NCI-H1694 treated with DMSO at 0.1 percent for 48 hours (cell line): Measurements from ENCODE around the gene DUSP1.
"Not testable (repeated sequence)": the region's sequence is repeated elsewhere in the genome, so short reads cannot be mapped to it uniquely, and the experiment has no call there.

Source experiments
- DNase-seq: peaks from one replicate; lab custom pipeline; 2025; lab: John Stamatoyannopoulos, UW

Gene DUSP1

DNA sequence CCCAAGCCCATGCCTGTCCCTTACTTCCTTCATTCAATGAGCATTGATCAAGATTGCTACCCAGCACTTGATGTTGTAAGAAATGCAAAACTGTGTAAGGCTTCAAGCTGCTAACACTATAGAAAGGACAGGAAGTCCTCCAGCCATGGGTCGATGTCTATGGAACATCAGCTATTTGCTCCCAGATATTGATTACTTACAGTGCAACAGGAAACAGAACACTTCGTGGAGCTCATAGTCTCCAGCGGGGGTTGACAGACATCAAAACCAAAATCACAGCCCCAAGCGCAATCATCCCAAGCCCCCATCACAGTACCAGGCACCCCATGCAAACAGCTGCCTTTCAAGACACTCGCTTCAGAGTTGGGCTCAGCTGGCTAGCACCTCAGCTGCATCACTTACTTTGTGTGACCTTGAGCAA is 26.8 kb upstream of the DUSP1 start:
- DNase-seq: no peak

DNA sequence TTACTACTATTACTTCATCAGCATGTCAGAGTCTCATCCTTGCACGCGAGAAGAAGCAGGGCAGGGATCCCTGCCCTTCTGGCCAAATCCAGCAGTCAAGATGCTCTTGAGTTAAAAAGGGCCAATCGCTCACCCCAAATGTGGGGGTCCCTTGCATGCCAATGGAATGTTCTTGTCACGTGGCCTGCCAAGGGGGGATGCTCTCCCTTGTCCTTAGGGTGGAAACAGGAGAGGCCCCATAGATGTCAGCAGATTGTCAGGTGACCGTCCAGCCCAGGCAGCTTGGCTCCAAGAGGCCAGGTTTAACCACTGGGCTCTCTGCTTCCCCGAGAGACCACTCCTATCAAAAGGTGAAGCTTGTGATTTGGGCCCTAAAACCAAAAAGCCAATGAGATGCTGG is 25.3 kb upstream of the DUSP1 start:
- DNase-seq: no peak

DNA sequence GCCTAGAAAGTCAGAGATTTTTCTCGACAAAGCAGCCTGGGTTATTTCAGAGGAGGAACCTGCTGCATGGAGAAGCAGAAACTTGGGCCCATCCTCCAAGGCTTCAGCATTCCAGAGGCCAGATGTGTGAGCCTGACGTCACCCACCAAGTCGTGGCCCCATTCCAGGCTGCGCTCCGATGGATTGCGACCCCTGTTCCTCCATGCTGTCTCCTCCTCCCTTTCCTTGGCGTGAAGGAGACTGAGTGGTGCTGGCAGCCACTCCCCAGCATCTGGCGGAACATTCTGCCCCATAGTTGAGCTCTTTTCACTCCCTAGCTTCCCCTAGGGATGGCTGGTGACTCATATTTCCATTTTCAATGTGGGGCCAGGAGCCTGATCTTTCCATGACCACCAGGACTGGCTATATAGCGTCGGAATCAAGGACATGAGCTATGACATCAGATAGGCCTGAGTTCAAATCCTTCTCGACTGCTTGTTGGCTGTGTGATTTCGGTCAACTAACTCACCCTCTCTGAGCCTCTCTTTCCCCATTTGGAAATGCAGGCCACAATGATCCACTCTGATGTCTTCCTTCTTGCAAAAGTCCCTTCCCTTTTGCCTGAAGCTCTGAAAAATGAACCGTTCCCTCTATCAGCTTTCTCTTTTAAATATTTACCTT is 24.5 kb upstream of the DUSP1 start:
- peak; percentile 70 for DNase-seq

DNA sequence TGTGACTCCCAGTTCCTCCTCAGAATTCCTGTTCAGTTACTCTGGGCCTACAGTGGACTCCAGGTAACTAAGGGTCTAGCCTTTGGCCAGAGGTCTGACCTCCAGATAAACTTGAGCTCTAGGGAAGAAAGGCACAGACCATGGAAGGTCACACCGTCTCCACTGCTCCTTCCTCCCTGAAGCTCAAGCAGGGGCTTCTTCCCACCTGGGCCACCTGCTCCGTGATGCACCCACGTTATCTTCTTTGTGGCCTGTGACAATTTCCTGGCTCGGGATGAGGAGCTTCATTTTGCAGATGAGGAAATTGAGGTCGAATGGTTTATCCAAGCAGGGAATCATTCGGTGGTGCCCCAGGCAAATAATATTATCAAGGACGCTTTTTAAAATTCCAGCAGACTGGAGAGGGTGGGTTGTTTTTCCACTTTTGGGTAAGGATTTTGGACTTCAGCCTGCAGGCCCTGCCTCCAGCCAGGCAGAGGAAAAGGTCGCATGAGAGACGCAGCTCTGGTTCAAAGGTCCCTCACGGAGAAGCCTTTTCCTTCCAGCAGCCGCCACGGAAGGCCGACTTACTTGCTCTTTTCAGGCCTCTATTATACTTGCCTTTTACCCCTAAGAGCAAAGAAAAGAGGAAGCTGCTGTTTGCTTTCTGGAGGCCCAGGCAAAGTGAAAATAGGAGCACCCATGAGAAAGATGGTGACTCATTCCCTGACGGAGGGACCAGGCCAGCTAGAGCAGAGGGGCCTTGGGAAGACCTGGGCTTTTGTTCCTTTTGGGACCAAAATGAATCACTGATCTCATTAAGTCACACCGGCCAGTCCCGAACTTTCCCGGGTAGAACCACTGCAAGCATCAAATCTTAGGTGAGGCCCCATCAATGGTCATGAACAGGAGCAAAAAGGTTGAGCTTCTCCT is 22.8 kb upstream of the DUSP1 start:
- DNase-seq: no peak

DNA sequence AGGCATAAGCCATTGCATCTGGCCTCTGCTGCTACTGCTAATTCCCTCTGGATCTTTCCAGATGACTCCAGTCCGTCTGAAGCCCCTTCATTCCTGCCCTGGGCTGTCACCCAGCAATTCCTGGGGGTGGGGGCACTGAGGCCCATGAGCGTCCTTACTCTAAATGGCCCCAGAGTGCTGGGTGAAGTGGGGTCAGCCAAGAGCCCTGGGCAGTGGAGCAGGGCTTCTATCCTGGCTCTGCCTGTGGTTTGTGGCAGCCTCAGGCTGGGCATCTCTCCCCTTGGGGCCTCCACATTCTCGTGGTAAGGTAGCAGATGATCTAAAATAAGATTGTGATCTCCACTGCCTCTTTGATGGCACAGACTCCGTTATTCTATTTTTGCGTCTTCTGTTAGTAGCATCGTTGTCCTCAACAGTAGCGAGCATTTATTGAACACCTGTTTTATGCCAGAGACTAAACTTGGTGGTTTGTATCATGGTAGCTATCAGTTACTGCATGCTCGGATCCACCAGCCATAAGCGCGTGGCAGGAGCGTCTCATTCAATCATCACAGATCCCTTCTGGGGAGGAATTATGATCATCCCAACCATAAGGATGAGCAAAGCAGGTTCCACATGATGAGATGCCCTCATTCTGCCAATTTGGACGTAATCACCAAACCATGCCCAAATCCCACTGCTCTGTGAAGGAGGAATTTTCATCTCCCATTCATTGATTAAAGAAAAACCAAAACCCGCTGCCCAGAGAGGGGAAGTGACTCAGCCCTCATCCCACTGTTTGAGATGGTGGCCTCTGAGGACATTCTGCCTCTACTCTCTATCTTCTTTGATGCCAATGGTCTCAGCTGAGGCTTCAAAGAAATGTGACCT is 21.9 kb upstream of the DUSP1 start:
- no peak for DNase-seq

DNA sequence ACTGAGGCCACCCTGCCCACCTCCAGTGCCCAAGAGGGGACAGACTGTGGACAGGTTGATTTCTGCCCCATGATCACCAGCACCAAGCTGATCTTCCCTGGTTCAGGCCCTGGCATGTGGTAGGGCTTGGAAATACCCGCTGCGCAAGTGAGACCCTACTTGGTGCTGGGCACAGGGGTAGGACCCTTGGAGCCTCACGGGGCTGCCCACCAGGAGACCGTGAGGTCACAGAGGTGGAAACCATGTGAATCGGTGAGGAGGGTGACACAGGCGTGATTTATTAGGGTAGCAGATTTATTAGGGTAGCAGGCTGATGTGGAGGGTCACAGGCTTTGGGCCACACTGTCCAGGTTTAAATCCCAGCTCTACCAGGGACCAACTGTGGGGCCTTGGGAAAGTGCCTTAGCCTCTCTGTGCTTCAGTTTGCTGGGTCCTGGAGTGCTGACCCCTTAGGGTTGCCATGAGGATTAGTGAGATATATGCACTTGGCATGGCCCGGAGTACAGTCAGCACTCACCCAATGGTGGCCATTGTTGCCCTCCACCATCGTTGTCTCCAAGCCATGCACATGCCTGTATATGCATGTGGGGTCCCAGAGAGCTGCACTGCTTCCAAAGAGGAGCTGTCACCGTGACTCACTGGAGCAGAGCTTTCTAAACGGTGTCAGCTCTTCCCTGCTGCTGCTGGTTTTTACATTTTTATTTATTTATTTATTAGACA is 20.9 kb upstream of the DUSP1 start:
- no peak for DNase-seq

DNA sequence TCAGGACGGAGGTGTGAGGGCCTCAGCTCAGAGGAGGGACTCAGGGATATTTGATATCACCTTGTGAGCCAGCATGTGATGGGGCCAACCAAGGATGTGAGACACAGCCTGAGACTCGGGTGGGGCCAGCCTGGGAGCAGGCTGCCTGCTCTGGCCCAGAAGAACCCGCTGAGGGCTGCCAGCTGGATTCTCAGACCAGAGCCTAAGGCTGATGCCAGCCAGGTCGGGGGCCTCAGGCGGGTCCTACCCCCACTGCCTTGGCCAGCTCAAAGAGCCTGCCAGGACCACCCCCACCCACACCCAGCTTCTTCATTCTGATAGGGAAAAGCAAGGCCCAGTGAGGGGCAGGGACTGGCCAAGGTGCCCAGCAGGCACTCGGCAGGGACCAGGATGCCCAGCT is 20.3 kb upstream of the DUSP1 start:
- DNase-seq: no peak

DNA sequence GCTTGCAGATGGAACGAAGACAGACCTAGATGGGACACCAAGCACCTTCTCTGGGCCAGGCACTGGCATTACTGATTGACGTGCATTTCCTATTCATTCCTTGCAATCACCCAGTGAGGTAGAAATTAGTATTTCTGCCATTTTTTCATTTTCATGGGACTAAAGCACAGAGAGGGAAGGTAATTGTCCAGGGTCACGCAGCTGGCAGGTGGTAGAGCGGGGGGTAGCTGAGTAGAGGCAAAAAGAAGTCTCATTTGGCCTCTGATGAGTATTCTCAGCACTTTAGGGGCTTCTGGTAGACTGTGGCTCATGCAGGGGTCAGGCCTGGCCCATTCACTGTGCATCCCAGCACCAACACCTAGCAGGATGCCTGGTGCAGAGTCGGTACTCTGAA is 19.5 kb upstream of the DUSP1 start:
- no peak for DNase-seq

DNA sequence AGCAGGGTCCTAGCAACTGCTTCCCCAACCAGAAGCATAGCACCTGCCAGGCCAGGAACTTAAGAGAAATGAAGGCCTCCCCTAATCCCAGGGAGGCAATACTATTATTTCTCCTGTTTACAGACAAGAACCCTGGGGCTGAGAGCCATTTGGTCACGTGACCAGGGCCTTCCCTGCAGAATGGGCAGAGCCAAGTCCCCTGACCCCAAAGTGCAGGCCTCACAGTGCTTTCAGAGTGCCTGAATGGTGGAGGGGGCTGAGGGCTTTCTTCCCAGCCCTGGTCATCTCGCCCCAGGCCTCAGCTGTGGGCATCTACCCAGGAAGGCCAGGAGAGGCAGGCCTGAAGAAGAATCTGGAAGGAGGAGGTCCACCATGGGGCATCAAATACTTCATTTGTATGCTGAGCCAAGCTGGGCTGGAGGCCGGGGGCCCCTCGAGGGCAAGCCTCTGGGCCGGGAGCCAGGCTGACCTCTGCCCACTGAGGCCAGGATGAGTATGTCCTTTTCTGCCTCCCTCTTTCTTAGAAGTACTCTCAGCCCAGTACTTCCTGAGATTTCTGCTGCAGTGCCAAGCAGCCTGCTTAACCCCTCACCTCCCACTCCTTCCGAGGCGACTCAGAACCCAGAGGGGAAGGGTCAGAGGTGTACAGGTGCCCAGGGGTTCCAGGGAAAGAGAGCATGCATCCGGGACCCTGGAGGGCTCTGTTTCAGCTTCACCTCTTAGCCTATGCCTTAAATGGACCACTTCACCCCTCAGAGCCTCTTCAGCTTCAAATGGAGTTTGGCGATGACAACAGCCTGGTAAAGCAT is 18.9 kb upstream of the DUSP1 start:
- DNase-seq: no peak

DNA sequence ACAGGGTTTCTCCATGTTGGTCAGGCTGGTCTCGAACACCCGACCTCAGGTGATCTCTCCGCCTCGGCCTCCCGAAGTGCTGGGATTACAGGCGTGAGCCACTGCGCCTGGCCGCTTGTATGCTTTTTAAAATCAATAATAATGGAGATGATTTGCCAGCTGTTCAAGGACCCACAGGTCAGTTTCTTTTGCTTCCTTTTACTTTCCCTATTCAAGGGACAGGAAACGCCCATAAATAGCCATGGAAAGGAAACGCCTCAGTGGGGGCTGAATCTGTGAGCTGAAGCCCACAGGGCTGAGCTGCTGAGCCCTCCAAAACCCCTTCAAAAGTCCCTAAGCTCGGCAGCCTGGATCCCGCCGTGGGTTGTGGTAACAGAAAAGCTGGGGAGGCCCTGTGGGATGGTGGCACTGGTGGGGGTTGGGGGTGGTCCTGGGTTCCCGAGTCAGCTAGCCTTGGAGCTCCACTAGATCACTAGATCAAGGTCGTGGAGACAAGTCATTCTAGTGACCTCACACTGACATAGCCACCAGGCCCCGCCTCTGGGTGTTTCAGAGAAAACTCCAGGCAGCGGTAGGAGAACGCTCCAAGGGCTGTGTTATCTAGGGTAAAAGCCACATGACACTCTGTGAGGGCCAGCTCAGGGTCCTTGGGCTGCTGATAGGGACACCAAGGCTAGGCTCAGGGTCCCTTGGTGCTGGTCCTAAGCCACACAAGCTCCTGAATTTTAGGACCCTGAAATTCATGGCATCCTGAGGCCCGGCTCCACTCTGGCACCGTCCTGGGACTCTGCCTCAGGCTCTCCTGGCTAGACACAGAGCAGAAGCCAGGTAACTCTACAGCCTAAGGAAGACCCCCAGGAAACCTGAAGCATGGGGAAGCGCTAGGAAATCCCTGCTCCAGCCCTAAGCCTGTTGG is 18.0 kb upstream of the DUSP1 start:
- no peak for DNase-seq

DNA sequence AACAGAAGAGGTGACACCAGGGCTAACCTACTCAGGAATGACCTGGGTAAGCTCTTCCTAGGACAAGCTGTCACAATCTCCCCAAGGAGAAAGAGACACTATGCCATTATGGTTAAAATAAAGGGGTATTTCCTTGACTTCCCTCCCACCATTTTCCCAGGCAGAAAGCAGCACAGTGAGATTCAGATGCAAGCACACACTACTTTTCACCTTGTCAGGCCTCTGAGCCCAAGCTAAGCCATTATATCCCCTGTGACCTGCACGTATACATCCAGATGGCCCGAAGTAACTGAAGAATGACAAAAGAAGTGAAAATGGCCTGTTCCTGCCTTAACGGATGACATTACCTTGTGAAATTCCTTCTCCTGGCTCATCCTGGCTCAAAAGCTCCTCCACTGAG is 16.5 kb upstream of the DUSP1 start:
- DNase-seq: not testable (repeated sequence)

DNA sequence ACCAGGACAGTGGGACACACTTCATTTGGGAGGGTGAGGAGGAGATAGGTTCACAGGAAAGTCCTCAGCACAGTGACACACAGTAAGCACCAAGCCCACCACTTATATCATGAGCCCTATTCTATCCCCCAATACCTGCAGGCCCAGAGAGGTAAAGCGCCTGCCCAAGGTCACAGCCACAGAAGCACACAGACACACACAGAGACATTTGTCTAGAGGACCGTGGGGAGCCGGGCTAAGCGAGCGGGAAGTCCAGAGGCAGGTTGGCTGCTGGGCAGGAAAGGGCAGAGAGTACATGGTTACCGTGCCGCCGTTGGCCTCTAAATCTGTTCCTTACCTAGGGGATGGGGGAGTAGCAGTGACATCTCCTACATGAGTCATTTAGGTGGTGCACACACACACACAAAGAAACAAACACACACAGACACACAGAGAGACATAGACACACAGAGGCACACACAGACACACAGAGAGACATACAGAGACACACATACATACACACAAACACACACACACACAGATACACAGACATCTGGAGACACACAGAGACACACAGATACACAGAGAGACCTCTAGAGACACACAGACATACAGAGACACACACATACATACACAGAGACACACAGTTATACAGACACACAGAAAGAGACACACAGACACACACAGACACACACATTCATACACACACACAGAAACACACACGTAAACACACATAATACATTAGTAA is 15.9 kb upstream of the DUSP1 start:
- DNase-seq: no peak

DNA sequence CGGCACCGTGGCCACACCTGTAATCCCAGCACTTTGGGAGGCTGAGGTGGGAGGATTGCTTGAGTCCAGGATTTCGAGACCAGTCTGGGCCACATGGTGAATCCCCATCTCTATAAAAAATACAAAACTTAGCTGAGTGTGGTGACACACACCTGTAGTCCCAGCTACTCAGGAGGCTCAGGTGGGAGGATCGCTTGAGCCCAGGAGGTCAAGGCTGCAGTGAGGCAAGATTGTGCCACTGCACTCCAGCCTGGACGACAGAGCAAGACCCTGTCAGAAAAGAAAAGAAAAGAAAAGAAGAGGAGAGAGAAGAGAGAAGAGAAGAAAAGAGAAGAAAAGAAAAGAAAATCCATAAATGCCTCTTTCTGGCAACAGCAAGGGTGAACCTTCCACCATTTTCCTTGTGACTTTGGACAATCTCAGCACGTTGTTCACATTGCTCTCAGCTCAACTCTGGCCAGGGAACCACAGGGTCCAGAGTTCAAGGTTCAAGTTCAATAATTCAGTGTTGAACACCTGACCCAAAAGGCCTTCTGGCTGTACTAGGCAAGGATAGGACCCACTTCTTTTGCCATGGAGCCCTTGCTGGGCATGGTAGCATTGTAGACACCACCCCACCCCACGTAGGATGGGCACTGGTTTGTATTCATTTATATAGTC is 14.6 kb upstream of the DUSP1 start:
- DNase-seq: no peak

DNA sequence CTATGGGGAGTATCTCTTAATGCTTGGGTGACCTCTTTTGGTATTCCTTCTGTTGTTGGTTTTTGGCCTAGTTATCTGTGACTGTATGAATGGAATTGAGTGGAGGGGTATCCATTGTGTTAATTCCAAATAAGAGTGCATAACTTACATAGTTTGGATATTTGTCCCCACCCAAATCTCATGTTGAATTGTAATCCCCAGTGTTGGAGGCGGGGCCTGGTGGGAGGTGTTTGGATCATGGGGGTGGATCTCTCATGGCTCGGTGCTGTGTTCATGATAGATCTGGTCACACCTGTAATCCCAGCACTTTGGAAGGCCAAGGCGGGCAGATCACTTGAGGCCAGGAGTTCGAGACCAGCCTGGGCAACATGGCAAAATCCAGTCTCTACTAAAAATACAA is 13.2 kb upstream of the DUSP1 start:
- DNase-seq: not testable (repeated sequence)

DNA sequence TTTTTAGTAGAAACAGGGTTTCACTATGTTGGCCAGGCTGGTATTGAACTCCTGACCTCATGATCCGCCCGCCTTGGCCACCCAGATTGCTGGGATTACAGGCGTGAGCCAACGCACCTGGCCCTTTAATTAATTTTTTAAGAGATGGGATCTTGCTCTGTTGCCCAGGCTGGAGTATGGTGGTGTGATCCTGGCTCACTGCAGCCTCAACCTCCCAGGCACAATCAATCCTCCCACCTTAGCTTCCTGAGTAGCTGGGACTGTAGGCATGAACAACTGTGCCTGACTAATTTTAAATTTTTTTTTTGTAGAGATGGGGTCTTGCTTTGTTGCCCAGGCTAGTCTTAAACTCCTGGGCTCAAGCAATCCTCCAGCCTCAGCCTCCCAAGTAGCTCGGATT is 12.3 kb upstream of the DUSP1 start:
- DNase-seq: not testable (repeated sequence)

DNA sequence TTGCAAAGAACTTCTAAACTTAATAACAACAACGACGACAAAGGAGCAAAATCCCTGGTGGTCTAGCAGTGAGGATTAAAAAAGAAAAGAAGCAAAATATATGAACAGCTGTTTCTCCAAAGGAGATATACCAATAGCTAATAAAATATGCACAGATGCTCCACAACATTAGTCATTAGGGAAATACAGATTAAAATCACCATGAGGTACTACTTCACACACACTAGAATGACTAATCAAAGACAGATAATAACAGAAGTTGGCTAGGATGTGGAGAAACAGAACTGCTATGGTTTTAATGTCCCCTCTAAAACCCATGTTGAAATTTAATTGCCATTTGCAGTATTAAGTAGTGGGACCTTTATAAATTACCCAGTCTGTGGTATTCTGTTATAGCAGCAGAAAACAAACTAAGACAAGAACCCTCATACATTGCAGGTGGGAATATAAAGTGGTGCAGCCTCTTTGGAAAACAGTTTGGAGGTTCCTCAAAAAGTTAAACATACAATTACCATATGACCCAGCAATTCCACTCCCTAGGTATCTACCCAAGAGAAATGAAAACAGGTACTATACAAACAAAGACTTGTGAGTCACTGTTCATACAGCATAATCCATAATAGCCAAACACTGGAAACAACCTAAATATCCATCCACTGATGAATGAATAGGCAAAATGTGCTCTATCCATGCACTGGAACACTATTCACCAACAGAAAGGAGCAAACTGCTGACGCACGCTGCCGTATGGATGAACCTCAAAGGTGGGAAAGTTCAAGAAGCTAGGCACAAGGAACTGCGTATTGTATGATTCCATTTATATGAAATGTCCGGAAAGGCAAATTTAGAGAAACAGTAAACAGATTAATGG is 11.4 kb upstream of the DUSP1 start:
- peak; percentile 75 for DNase-seq

DNA sequence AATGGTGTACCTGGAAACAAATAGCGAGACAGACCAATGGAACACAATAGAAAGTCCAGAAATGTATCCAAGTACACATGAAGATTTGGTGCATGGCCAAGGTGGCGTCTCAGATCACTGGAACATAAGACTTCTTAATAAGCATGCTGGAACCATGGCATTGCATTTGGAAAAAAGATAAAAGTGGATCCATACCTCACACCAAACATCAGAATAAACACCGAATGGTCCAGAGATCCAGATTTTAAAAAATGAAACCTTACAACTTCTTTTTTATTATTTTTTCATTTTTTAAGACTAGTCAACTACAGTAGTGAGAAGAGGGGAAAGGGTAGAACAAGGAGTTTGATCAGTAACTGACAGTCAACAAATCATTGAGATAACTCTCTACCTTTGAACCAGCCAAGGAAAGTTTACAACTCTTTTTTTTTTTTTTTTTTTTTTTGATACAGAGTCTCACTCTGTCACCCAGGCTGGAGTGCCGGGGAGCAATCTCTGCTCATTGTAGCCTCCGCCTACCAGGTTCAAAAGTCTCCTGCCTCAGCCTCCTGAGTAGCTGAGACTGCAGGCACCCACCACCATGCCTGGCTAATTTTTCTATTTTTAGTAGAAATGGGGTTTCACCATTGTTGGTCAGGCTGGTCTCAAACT is 8.8 kb upstream of the DUSP1 start:
- no peak for DNase-seq
